Cardiac muscle cell (in vitro differentiated cells and primary cell): ENCODE results near the gene BTF3L4. TPM values are rescaled to one million over a fixed set of nuclear protein-coding genes. Genes with fewer than 3 reads are reported as not detected.

Source experiments
- DNase-seq, 2 donors: peaks; one replicate each; pipeline versions ENCODE4 v3.0.0 to v3.0.0-alpha.2; 2010 to 2017; ENCODE audit warnings: low read depth in 1 of 2, low spot score in 1 of 2
- H3K27ac ChIP-seq: fragments of 200-600 bp; sonication (generic); 2 replicates; pipeline ENCODE4 v1.5.1; 2016
- H3K27me3 ChIP-seq: fragments of 200-600 bp; sonication (generic); 2 replicates; pipeline ENCODE4 v1.6.0; 2016; ENCODE audit warnings: control low read depth
- H3K36me3 ChIP-seq: fragments of 200-600 bp; sonication (generic); 2 replicates; pipeline ENCODE4 v1.5.1; 2016; ENCODE audit warnings: control low read depth
- H3K4me1 ChIP-seq: fragments of 200-600 bp; sonication (generic); 2 replicates; pipeline ENCODE4 v1.8.1; 2017; ENCODE audit warnings: low read depth, mild to moderate bottlenecking, mixed run types
- H3K4me3 ChIP-seq: fragments of 200-600 bp; sonication (generic); 2 replicates; pipeline ENCODE4 v1.5.1; 2016; ENCODE audit warnings: mild to moderate bottlenecking
- H3K9me3 ChIP-seq: fragments of 200-600 bp; sonication (generic); 2 replicates; pipeline ENCODE4 v1.5.1; 2017; ENCODE audit warnings: low read depth, mild to moderate bottlenecking, control low read depth
- CTCF ChIP-seq: IDR thresholded peaks from 2 replicates; pipeline ENCODE4 v1.5.1; 2012; ENCODE audit warnings: low read depth, mild to moderate bottlenecking, low read length
- polyA plus RNA-seq: library from polyadenylated mRNA; unstranded; fragments of >200 nt; fragmentation: Nextera tagmentation; extraction: Ambion mirVana; gene quantifications from 2 replicates; pipeline ENCODE4 v1.2.1, GENCODE V29; 2016
- total RNA-seq: library from RNA; depleted of rRNA; stranded (reverse); fragments of >200 nt; gene quantifications from 2 replicates; pipeline ENCODE4 v1.2.3, GENCODE V29; 2016

BTF3L4 gene
- total and polyA plus RNA-seq, 2 experiments from 2014 or later: 51.1 to 108 TPM

GRCh38 chr1:52057876-52058415, 1.9 kb downstream of the BTF3L4 start:
- Histone ChIP-seq H3K4me1 (peaks cover 7% of the 10 kb centered on the region), H3K27ac (no peak overlapping the region), H3K4me3 (peak overlapping the region; percentile 82), H3K27me3 (no peaks in the 10 kb centered on the region), H3K9me3 (no peaks in the 10 kb centered on the region), H3K36me3 (peaks cover 12% of the 10 kb centered on the region)
- peak in 1 of 2 donors; percentile 11 for DNase-seq
- TF ChIP-seq CTCF: no peak

- Histone ChIP-seq H3K36me3 (peaks cover 26% of the 10 kb centered on the region), H3K27ac (no peak overlapping the region), H3K27me3 (no peaks in the 10 kb centered on the region), H3K4me3 (no peak overlapping the region), H3K9me3 (no peaks in the 10 kb centered on the region), H3K4me1 (peaks cover 1% of the 10 kb centered on the region)
- peak in 1 of 2 donors; percentile 70 for DNase-seq
- no peak for TF ChIP-seq CTCF
Measured at GRCh38 chr1:52059321-52059720, 3.2 kb downstream of the BTF3L4 start.

GRCh38 chr1:52059888-52060287, 3.8 kb downstream of the BTF3L4 start:
- Histone ChIP-seq H3K27me3 (no peaks in the 10 kb centered on the region), H3K9me3 (no peaks in the 10 kb centered on the region), H3K4me3 (no peak overlapping the region), H3K4me1 (no peaks in the 10 kb centered on the region), H3K36me3 (peaks cover 32% of the 10 kb centered on the region), H3K27ac (no peak overlapping the region)
- no peak for DNase-seq
- TF ChIP-seq CTCF: no peak

- no peak overlapping the region for H3K27ac ChIP-seq
- no peaks in the 10 kb centered on the region for H3K27me3 ChIP-seq
- no peaks in the 10 kb centered on the region for H3K4me1 ChIP-seq
- no peak for TF ChIP-seq CTCF
- H3K9me3 ChIP-seq: no peaks in the 10 kb centered on the region
- DNase-seq: no peak
- peaks cover 39% of the 10 kb centered on the region for H3K36me3 ChIP-seq
- no peak overlapping the region for H3K4me3 ChIP-seq
Measured at GRCh38 chr1:52060822-52061221, 4.7 kb downstream of the BTF3L4 start.

GRCh38 chr1:52063192-52063591, 7.1 kb downstream of the BTF3L4 start:
- Histone ChIP-seq H3K4me1 (no peaks in the 10 kb centered on the region), H3K27ac (no peak overlapping the region), H3K27me3 (no peaks in the 10 kb centered on the region), H3K36me3 (peaks cover 57% of the 10 kb centered on the region), H3K9me3 (no peaks in the 10 kb centered on the region), H3K4me3 (no peak overlapping the region)
- TF ChIP-seq CTCF: no peak
- DNase-seq: no peak
